Liver (tissue), 9 donors: ENCODE data around the gene NOXRED1. TPM values are rescaled to one million over a fixed set of nuclear protein-coding genes. Genes with fewer than 3 reads are reported as not detected.
A peak's percentile ranks its signal among the peaks of the same experiment; 100 is the strongest.

Source experiments
- DNase-seq: peaks from one replicate; pipeline ENCODE4 v3.0.0-alpha.2; 2017; ENCODE audit warnings: low spot score
- H3K27ac ChIP-seq, 2 donors: one replicate each; pipeline ENCODE4 v1.7.0; 2013; ENCODE audit warnings: inconsistent platforms in 2 of 2, low read length in 2 of 2, control low read depth in 1 of 2, low read depth in 1 of 2, mild to moderate bottlenecking in 1 of 2
- H3K27me3 ChIP-seq, 4 donors: one replicate each; pipeline versions ENCODE4 v1.6.1 to v1.7.0; 2013; ENCODE audit warnings: low read length in 3 of 4, inconsistent platforms in 1 of 4, mild to moderate bottlenecking in 1 of 4, moderate library complexity in 1 of 4; ENCODE audit not compliant: control insufficient read depth in 4 of 4, insufficient read depth in 4 of 4
- H3K36me3 ChIP-seq, 4 donors: one replicate each; pipeline versions ENCODE4 v1.6.1 to v1.7.0; 2013; ENCODE audit warnings: low read length in 3 of 4, mild to moderate bottlenecking in 3 of 4, low read depth in 1 of 4, moderate library complexity in 1 of 4; ENCODE audit not compliant: control insufficient read depth in 4 of 4, insufficient read depth in 3 of 4
- H3K4me1 ChIP-seq, 4 donors: one replicate each; pipeline versions ENCODE4 v1.6.1 to v1.7.0; 2013; ENCODE audit warnings: low read length in 3 of 4, mild to moderate bottlenecking in 3 of 4, moderate library complexity in 1 of 4; ENCODE audit not compliant: control insufficient read depth in 4 of 4, insufficient read depth in 4 of 4
- H3K4me3 ChIP-seq, 3 donors: one replicate each; pipeline versions ENCODE4 v1.6.1 to v1.7.0; 2013; ENCODE audit warnings: low read length in 3 of 3, control low read depth in 1 of 3, low read depth in 1 of 3, mild to moderate bottlenecking in 1 of 3
- H3K9ac ChIP-seq, 2 donors: one replicate each; pipeline ENCODE4 v1.7.0; 2013; ENCODE audit warnings: low read length in 2 of 2, mild to moderate bottlenecking in 2 of 2, moderate library complexity in 2 of 2, control low read depth in 1 of 2, low read depth in 1 of 2
- H3K9me3 ChIP-seq, 4 donors: one replicate each; pipeline versions ENCODE4 v1.6.1 to v1.7.0; 2013; ENCODE audit warnings: low read length in 3 of 4; ENCODE audit not compliant: control insufficient read depth in 4 of 4
- EGR1 ChIP-seq, 2 donors: IDR thresholded peaks; 2 replicates each; pipeline ENCODE4 v1.6.1; 2016 to 2018; ENCODE audit warnings: antibody characterized with exemption in 2 of 2, low read depth in 2 of 2
- FOXA2 ChIP-seq: IDR thresholded peaks from 2 replicates; pipeline ENCODE4 v1.6.1; 2016; ENCODE audit warnings: antibody characterized with exemption
- HNF4A ChIP-seq, 2 donors: conservative IDR thresholded peaks; 2 replicates each; pipeline ENCODE4 v1.6.1; 2016; ENCODE audit warnings: antibody characterized with exemption in 2 of 2, mild to moderate bottlenecking in 2 of 2
- HNF4G ChIP-seq: IDR thresholded peaks from 2 replicates; pipeline ENCODE4 v1.6.1; 2016; ENCODE audit warnings: antibody characterized with exemption
- JUND ChIP-seq, 2 donors: IDR thresholded peaks; 2 replicates each; pipeline ENCODE4 v1.6.1; 2016; ENCODE audit warnings: antibody characterized with exemption in 2 of 2
- RAD21 ChIP-seq, 2 donors: IDR thresholded peaks; 2 replicates each; pipeline ENCODE4 v1.6.1; 2016; ENCODE audit warnings: antibody characterized with exemption in 2 of 2, mild to moderate bottlenecking in 2 of 2
- SP1 ChIP-seq: IDR thresholded peaks from 2 replicates; pipeline ENCODE4 v1.6.1; 2018; ENCODE audit warnings: antibody characterized with exemption, mild to moderate bottlenecking
- TAF1 ChIP-seq: conservative IDR thresholded peaks from 2 replicates; pipeline ENCODE4 v1.6.1; 2016; ENCODE audit warnings: antibody characterized with exemption, mild to moderate bottlenecking
- WGBS: extraction: QIAGEN DNeasy Blood & Tissue Kit; methylation state at CpG from one replicate; pipeline ENCODE4 v1.1.7; 2013; 5-methylcytosine and 5-hydroxymethylcytosine counted together
- polyA plus RNA-seq, 2 donors: library from polyadenylated mRNA; stranded (reverse) in 1 of 2; unstranded in 1 of 2; fragments of 200-250 nt in 1 of 2; fragments of >200 nt in 1 of 2; fragmentation: Nextera tagmentation in 1 of 2; extraction: Ambion mirVana in 1 of 2; gene quantifications; one replicate each; pipeline versions ENCODE4 v1.2.1 to v1.2.3, GENCODE V29; 2013 to 2015
- total RNA-seq, 2 donors: library from RNA; depleted of rRNA; stranded (reverse); fragments of >200 nt; gene quantifications; one replicate each; pipeline ENCODE4 v1.2.3, GENCODE V29; 2014
- TF ChIP-seq, protein P1 (sequence below): IDR thresholded peaks from 2 replicates; pipeline ENCODE4 v1.6.1; 2016; ENCODE audit warnings: antibody characterized with exemption
- TF ChIP-seq, protein P2 (sequence below): IDR thresholded peaks from 2 replicates; pipeline ENCODE4 v1.6.1; 2016; ENCODE audit warnings: antibody characterized with exemption
- TF ChIP-seq, protein P3 (sequence below): IDR thresholded peaks from 2 replicates; pipeline ENCODE4 v1.6.1; 2016; ENCODE audit warnings: antibody characterized with exemption, mild to moderate bottlenecking
- TF ChIP-seq, protein P4 (sequence below): fragments of 150-350 bp; IDR thresholded peaks from 2 replicates; pipeline ENCODE4 v1.5.1; 2017; ENCODE audit warnings: improper control_type of control experiment, low read depth, low read length; ENCODE audit not compliant: missing input control
- TF ChIP-seq, protein P5 (sequence below): IDR thresholded peaks from 2 replicates; pipeline ENCODE4 v1.6.1; 2016; ENCODE audit warnings: antibody characterized with exemption
- donor health status: healthy.
- donor health status: healthy.
- donor health status: healthy.
- donor health status: healthy.
- donor health status: healthy.

The NOXRED1 gene
- total and polyA plus RNA-seq, 4 donors: 0.06 to 0.50 (median 0.30) TPM

DNA sequence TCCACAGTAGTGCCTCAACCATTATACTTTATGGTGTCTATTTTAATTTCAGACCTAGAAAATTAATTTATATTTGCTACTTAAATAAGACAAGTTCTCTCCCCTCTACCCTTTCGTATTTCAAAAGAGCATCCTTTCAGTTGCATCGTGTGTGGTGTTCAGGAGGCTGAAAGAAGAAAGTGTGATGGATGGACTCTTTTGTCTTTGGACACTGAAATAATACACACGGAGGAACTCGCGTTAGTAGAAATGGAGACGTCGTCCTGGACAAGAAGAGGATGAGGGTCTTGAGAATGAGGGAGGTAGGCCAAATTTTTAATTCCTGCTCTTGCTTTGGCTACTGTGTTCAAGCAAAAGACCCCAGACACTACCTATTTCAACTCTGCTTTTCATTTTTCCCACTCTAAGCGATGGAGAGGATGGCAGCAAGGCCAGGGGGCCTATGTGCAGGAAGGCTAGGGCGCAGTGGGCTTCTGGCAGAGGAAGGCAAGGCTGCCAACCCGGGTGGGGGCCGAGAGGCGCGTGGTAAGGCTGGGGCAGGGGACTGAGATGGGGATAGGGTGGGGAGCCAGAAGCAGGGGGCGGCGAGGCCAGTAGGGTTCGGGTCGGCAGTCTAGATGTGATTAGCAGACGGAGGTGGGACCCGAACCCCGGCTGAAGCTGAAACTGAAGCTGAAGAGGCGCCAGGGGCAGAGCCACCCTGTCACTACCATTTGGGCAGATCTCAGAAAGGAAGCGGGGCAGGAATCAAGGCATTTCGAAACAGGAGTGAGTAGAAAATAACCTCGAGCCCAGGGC lies 47.2 kb downstream of the NOXRED1 start:
- no peaks in the 10 kb centered on the region for H3K27me3 ChIP-seq
- H3K27ac ChIP-seq: peak overlapping the region; percentile 75 to 80
- DNase-seq: no peak
- no peaks in the 10 kb centered on the region for H3K9me3 ChIP-seq
- no peaks in the 10 kb centered on the region for H3K36me3 ChIP-seq
- H3K4me1 ChIP-seq: peaks cover 0 to 14% (median 13%) of the 10 kb centered on the region in 4 donors
- peak overlapping the region; percentile 62 to 97 (median 93) for H3K4me3 ChIP-seq
- peak overlapping the region; percentile 45 to 57 for H3K9ac ChIP-seq
- TF ChIP-seq FOXA2 (no peak), RAD21 (IDR thresholded peaks at IDR 0.05) (no peak), SP1 (no peak), HNF4A (conservative IDR thresholded peaks at IDR 0.05) (no peak), TAF1 (no peak)
- TF ChIP-seq, protein P1, sequence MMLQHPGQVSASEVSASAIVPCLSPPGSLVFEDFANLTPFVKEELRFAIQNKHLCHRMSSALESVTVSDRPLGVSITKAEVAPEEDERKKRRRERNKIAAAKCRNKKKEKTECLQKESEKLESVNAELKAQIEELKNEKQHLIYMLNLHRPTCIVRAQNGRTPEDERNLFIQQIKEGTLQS: no peak
- TF ChIP-seq, protein P2, sequence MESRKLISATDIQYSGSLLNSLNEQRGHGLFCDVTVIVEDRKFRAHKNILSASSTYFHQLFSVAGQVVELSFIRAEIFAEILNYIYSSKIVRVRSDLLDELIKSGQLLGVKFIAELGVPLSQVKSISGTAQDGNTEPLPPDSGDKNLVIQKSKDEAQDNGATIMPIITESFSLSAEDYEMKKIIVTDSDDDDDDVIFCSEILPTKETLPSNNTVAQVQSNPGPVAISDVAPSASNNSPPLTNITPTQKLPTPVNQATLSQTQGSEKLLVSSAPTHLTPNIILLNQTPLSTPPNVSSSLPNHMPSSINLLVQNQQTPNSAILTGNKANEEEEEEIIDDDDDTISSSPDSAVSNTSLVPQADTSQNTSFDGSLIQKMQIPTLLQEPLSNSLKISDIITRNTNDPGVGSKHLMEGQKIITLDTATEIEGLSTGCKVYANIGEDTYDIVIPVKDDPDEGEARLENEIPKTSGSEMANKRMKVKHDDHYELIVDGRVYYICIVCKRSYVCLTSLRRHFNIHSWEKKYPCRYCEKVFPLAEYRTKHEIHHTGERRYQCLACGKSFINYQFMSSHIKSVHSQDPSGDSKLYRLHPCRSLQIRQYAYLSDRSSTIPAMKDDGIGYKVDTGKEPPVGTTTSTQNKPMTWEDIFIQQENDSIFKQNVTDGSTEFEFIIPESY: no peak
- TF ChIP-seq, protein P3, sequence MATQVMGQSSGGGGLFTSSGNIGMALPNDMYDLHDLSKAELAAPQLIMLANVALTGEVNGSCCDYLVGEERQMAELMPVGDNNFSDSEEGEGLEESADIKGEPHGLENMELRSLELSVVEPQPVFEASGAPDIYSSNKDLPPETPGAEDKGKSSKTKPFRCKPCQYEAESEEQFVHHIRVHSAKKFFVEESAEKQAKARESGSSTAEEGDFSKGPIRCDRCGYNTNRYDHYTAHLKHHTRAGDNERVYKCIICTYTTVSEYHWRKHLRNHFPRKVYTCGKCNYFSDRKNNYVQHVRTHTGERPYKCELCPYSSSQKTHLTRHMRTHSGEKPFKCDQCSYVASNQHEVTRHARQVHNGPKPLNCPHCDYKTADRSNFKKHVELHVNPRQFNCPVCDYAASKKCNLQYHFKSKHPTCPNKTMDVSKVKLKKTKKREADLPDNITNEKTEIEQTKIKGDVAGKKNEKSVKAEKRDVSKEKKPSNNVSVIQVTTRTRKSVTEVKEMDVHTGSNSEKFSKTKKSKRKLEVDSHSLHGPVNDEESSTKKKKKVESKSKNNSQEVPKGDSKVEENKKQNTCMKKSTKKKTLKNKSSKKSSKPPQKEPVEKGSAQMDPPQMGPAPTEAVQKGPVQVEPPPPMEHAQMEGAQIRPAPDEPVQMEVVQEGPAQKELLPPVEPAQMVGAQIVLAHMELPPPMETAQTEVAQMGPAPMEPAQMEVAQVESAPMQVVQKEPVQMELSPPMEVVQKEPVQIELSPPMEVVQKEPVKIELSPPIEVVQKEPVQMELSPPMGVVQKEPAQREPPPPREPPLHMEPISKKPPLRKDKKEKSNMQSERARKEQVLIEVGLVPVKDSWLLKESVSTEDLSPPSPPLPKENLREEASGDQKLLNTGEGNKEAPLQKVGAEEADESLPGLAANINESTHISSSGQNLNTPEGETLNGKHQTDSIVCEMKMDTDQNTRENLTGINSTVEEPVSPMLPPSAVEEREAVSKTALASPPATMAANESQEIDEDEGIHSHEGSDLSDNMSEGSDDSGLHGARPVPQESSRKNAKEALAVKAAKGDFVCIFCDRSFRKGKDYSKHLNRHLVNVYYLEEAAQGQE: no peak
- TF ChIP-seq, protein P4, sequence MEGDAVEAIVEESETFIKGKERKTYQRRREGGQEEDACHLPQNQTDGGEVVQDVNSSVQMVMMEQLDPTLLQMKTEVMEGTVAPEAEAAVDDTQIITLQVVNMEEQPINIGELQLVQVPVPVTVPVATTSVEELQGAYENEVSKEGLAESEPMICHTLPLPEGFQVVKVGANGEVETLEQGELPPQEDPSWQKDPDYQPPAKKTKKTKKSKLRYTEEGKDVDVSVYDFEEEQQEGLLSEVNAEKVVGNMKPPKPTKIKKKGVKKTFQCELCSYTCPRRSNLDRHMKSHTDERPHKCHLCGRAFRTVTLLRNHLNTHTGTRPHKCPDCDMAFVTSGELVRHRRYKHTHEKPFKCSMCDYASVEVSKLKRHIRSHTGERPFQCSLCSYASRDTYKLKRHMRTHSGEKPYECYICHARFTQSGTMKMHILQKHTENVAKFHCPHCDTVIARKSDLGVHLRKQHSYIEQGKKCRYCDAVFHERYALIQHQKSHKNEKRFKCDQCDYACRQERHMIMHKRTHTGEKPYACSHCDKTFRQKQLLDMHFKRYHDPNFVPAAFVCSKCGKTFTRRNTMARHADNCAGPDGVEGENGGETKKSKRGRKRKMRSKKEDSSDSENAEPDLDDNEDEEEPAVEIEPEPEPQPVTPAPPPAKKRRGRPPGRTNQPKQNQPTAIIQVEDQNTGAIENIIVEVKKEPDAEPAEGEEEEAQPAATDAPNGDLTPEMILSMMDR: no peak
- 18% methylated on average over 24 of the region's 24 CpGs for WGBS

DNA sequence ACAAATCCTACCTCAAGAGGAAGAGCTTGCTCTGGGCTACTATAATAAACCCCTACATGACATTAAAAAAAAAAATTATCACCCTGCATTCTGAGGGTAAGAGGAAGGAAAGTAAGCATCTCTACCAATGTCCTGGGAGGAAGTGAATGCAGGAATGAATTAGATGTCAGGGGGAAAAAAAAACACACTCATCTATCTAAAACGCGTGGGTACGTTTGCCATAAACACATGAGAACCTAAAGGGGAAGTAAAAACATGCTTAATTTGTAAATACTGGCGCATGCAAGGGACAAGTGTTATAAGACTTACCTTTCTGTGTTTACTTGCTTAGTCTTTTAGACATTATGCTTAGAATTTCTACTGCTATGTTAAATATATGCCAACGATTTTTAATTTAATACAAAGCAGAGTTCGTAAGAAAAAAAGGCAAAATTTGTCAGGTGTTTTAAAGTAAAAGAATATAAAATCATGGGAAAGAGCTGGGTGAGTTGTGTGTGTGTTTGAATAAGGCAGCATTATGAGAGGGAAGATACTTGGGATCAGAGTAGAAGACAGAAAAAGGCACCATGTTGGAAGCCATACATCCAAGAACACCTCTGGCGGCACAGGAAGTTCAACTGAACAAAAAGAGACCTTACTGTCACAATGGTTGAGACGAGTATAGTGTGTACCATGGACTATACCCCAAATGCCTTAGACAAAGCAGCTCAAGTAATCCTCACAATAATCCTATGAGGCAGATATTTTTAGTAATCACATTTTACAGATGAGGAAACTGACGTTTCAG lies 48.0 kb downstream of the NOXRED1 start:
- Histone ChIP-seq H3K9me3 (no peaks in the 10 kb centered on the region), H3K36me3 (no peaks in the 10 kb centered on the region), H3K4me1 (peaks cover 0 to 14% (median 13%) of the 10 kb centered on the region in 4 donors), H3K4me3 (no peak overlapping the region), H3K9ac (no peak overlapping the region), H3K27me3 (no peaks in the 10 kb centered on the region), H3K27ac (no peak overlapping the region)
- DNase-seq: no peak
- TF ChIP-seq, protein P1: no peak
- TF ChIP-seq JUND (IDR thresholded peaks at IDR 0.05) (no peak), SP1 (no peak), TAF1 (no peak), RAD21 (IDR thresholded peaks at IDR 0.05) (no peak), HNF4G (no peak), EGR1 (IDR thresholded peaks at IDR 0.05; ENCODE audit: low read depth in 2 of 2) (no peak)
- TF ChIP-seq, protein P4: no peak
- TF ChIP-seq, protein P5, sequence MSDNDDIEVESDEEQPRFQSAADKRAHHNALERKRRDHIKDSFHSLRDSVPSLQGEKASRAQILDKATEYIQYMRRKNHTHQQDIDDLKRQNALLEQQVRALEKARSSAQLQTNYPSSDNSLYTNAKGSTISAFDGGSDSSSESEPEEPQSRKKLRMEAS: no peak
- WGBS: 85% methylated on average over 9 of the region's 9 CpGs
